Lower lobe of right lung (tissue), 2 donors: ENCODE results near the gene TOMM20. TPM values are rescaled to one million over a fixed set of nuclear protein-coding genes. Genes with fewer than 3 reads are reported as not detected.

ENCODE experiments used
- ATAC-seq, 2 donors: fragments of 200-7000 bp; cut with Tn5 transposase; one replicate each; pipeline ENCODE4 v1.9.1; 2020 to 2022; ENCODE audit warnings: mild to moderate bottlenecking in 2 of 2, moderate library complexity in 2 of 2
- DNase-seq: peaks from one replicate; pipeline ENCODE4 v3.0.0-alpha.2; 2020
- H3K27ac ChIP-seq: fragments of 200-600 bp; one replicate; pipeline ENCODE4 v1.8.0; 2022
- H3K27me3 ChIP-seq: fragments of 200-600 bp; one replicate; pipeline ENCODE4 v1.8.0; 2022; ENCODE audit warnings: low read depth
- H3K36me3 ChIP-seq: fragments of 200-600 bp; one replicate; pipeline ENCODE4 v1.8.0; 2022; ENCODE audit warnings: mild to moderate bottlenecking
- H3K4me1 ChIP-seq: fragments of 200-600 bp; one replicate; pipeline ENCODE4 v1.8.0; 2022
- H3K4me3 ChIP-seq: fragments of 200-600 bp; one replicate; pipeline ENCODE4 v1.8.0; 2022; ENCODE audit warnings: mild to moderate bottlenecking
- H3K9me3 ChIP-seq: fragments of 200-600 bp; one replicate; pipeline ENCODE4 v1.8.0; 2022
- intact Hi-C: fragments of 100-400 bp; cut with DNase I; formaldehyde crosslinking; loops from one replicate; pipeline ENCODE4 v1.11.0; 2022
- total RNA-seq: library from RNA; stranded (reverse); fragmentation: NEBNext Ultra II Directional; extraction: Animal tissue kit (Norgen Biotek cat#: 25700); gene quantifications from one replicate; pipeline ENCODE4 v1.2.1, GENCODE V29; 2021
- TF ChIP-seq, protein P1 (sequence below): fragments of 200-600 bp; IDR thresholded peaks from one replicate; pipeline ENCODE4 v1.8.0; 2022; ENCODE audit warnings: antibody characterized with exemption, mild to moderate bottlenecking
- donor health status: DM: no; HTN: yes; CAD: no; lungs with severe emphysema.

TOMM20 gene
- total RNA-seq, 1 donor from 2014 or later, result 88.4 TPM

DNA sequence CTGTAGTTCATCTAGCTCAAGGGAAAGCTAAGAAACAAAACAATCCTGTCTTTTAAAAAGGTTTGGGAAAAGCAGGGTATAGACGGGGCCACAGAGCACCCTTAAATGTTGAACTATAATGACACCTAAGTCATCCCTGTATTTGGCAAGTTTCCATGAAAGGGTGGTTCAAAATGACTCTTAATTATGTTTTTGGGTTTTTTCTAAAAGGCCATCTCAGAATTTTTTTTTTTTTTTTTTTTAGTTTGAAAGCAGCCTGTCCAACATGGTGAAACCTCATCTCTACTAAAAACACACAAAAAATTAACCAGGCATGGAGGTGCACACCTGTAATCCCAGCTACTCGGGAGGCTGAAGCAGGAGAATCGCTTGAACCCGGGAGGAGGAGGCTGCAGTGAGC, 22.2 kb downstream of the TOMM20 start:
- DNase-seq, result no peak
- Histone ChIP-seq H3K4me3 (no peak overlapping the region), H3K9me3 (no peaks in the 10 kb centered on the region), H3K27me3 (no peaks in the 10 kb centered on the region), H3K27ac (no peak overlapping the region), H3K4me1 (peaks cover 9% of the 10 kb centered on the region), H3K36me3 (peaks cover 42% of the 10 kb centered on the region)
- ATAC-seq, result no peak
- intact Hi-C loops, result no loop called here
- TF ChIP-seq, protein P1, sequence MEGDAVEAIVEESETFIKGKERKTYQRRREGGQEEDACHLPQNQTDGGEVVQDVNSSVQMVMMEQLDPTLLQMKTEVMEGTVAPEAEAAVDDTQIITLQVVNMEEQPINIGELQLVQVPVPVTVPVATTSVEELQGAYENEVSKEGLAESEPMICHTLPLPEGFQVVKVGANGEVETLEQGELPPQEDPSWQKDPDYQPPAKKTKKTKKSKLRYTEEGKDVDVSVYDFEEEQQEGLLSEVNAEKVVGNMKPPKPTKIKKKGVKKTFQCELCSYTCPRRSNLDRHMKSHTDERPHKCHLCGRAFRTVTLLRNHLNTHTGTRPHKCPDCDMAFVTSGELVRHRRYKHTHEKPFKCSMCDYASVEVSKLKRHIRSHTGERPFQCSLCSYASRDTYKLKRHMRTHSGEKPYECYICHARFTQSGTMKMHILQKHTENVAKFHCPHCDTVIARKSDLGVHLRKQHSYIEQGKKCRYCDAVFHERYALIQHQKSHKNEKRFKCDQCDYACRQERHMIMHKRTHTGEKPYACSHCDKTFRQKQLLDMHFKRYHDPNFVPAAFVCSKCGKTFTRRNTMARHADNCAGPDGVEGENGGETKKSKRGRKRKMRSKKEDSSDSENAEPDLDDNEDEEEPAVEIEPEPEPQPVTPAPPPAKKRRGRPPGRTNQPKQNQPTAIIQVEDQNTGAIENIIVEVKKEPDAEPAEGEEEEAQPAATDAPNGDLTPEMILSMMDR, result no peak

DNA sequence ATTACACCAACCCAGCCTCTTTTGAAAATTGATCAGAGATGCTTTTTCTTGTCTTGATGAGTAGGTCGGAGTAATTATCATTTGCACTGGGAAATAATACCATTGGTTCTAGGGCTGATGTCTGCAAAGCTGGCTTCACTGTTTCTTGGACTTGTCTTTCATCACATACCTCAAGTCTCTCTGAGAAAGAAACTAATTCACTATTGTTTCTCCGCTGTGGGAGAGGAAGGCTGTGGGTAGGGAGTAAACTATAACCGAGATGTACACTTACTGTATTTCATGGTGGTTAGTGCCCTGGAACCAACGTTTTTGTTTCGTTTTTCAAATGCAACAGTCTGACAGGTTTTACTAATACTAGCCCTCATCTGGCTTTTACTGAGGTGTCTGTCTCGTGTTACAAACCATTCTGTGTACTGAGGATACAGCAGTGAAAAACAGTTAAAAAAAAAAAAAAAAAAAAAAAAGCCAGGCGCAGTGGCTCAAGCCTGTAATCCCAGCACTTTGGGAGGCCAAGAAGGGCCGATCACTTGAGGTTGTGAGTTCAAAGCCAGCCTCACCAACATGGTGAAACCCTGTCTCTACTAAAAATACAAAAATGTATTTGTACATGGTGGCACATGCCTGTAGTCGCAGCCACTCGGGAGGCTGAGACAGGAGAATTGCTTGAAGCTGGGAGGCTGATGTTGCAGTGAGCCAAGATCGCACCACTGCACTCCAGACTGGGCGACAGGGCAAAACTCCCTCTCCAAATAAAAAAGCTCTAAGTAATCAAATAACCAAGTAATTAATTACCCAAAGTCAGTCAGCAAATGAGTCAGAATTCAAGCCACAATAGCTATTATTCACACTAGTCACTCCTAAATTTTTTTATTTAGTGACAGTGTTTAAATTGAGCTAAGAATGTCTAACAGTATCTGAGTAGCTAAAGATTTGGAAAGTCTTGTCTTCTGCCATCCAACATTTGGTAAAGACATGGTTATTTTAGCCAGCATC, 23.3 kb downstream of the TOMM20 start:
- intact Hi-C loops, result no loop called here
- Histone ChIP-seq H3K27ac (no peak overlapping the region), H3K4me1 (peaks cover 9% of the 10 kb centered on the region), H3K36me3 (peaks cover 31% of the 10 kb centered on the region), H3K9me3 (no peaks in the 10 kb centered on the region), H3K4me3 (no peak overlapping the region), H3K27me3 (no peaks in the 10 kb centered on the region)
- ATAC-seq (no peak), DNase-seq (no peak)
- TF ChIP-seq, protein P1, result no peak

DNA sequence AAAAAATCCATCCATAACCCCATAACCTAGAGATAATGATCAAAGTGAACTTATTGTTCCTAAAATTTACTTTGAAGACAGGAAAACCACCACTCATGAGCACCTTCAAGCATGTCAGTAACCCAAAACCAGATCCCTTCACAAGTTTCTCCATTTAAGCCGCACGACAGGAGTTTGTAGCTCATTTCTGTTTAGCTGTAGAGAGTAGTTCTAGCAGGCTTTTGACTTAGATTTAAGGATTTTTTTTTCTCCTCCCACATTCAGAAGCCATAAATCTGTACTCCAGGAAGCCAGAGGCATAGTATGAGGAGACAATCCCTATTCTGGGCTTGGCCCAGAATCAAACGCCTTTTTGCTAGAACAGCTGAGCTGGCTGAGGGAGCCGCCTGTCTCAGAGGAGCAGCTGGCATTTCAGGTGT, 25.6 kb downstream of the TOMM20 start:
- DNase-seq (no peak), ATAC-seq (no peak)
- H3K4me1 ChIP-seq, result peaks cover 9% of the 10 kb centered on the region
- TF ChIP-seq, protein P1, result no peak
- H3K4me3 ChIP-seq, result no peak overlapping the region
- H3K27ac ChIP-seq, result no peak overlapping the region
- no peaks in the 10 kb centered on the region for H3K27me3 ChIP-seq
- peaks cover 11% of the 10 kb centered on the region for H3K36me3 ChIP-seq
- intact Hi-C loops, result no loop called here
- H3K9me3 ChIP-seq, result no peaks in the 10 kb centered on the region

DNA sequence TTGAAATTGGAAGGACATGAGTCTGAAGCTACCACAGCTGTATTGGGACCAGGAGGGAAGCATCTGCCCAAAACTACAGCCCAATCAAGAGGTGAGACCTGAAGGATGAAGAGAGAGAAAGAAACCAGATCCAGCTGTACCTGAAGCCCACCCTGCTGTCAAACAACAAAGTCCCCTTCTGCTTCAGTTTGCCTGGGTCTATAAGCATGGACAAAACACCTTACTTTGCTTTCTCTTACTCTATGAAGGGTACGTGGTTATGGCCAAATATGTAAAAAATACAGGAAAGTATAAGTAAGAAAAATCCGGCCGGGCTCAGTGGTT, 26.4 kb downstream of the TOMM20 start:
- H3K4me1 ChIP-seq, result peaks cover 9% of the 10 kb centered on the region
- H3K4me3 ChIP-seq, result no peak overlapping the region
- ATAC-seq, result no peak
- peaks cover 3% of the 10 kb centered on the region for H3K36me3 ChIP-seq
- TF ChIP-seq, protein P1, result no peak
- H3K9me3 ChIP-seq, result no peaks in the 10 kb centered on the region
- no peak for DNase-seq
- no peak overlapping the region for H3K27ac ChIP-seq
- no peaks in the 10 kb centered on the region for H3K27me3 ChIP-seq
- intact Hi-C loops, result no loop called here

DNA sequence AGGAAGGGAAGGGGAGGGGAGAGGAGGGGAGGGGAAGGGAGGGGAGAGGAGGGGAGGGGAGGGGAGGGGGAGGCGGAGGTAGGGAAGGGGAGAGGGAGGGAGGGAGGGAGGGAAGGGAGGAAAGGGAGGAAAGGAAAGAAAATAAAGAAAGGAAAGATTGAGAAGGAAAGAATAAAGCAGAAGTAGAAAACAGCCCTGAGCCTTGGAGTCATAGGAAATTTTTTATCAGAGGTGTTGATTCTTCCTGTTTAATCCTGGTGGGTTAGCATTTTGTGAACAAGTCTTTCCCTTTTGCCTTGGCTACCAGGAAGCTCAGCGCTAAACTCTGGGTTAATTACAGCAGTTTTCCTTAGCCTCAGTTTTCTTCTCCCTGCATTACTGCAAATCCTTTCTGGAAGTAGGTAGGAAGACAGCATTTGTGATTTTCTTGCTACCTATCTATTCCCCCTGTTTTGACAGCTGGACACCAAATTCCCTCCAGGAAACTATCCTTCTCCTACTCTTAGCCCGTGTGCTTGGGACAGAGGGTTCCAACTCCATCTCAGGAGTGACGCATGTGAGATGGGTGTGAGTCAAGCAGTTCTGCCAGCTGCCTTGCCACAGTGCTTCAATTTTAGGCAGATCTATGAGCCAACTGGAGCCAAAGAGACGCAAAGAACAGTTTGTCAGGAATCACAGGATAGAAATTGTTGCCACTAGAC, 26.9 kb downstream of the TOMM20 start:
- H3K27ac ChIP-seq, result no peak overlapping the region
- no peaks in the 10 kb centered on the region for H3K9me3 ChIP-seq
- H3K4me1 ChIP-seq, result peaks cover 9% of the 10 kb centered on the region
- ATAC-seq (no peak), DNase-seq (no peak)
- no peaks in the 10 kb centered on the region for H3K36me3 ChIP-seq
- intact Hi-C loops, result no loop called here
- no peak overlapping the region for H3K4me3 ChIP-seq
- TF ChIP-seq, protein P1, result no peak
- no peaks in the 10 kb centered on the region for H3K27me3 ChIP-seq
